Thyroid gland (tissue), 4 donors: ENCODE measurements around the gene PLD3.

ENCODE experiments used
- CTCF ChIP-seq, 6 experiments: fragments of 200-600 bp in 3 of 6; fragments of 450-650 bp in 3 of 6; sonication (generic) in 3 of 6; IDR thresholded peaks; one replicate each; pipeline ENCODE4 v1.5.1; 2016 to 2019; ENCODE audit warnings: antibody characterized with exemption in 6 of 6, mild to moderate bottlenecking in 2 of 6, inconsistent platforms in 1 of 6, moderate library complexity in 1 of 6
- POLR2A ChIP-seq, 2 donors: fragments of 450-650 bp; IDR thresholded peaks; one replicate each; pipeline ENCODE4 v1.6.1; 2017; ENCODE audit warnings: antibody characterized with exemption in 2 of 2, mild to moderate bottlenecking in 2 of 2, moderate library complexity in 1 of 2

- no peak for TF ChIP-seq CTCF (IDR thresholded peaks at IDR 0.05)
- TF ChIP-seq POLR2A (IDR thresholded peaks at IDR 0.05): no peak
Observed at GRCh38 chr19:40341601-40342482, 6.7 kb upstream of the PLD3 start.
